Stimulated activated naive CD4-positive, alpha-beta T cell treated with Interleukin-2 at 50 U/mL for 16 hours (primary cell): ENCODE results near the gene FOXP3.

Source experiments
- DNase-seq: peaks from one replicate; lab custom pipeline; 2025; lab: John Stamatoyannopoulos, UW

FOXP3 gene

GRCh38 chrX:49214416-49214815 lies 50.1 kb downstream of the FOXP3 start:
- no peak for DNase-seq

GRCh38 chrX:49212861-49213260 lies 51.6 kb downstream of the FOXP3 start:
- DNase-seq = no peak

GRCh38 chrX:49212209-49212608 lies 52.3 kb downstream of the FOXP3 start:
- DNase-seq = no peak

- DNase-seq = no peak
These were observed 53.4 kb downstream of the FOXP3 start for GRCh38 chrX:49211074-49211473.

- DNase-seq = no peak
These were observed 54.1 kb downstream of the FOXP3 start for GRCh38 chrX:49210406-49210805.

GRCh38 chrX:49209434-49210251 lies 54.9 kb downstream of the FOXP3 start:
- DNase-seq = no peak

GRCh38 chrX:49208399-49208798 lies 56.1 kb downstream of the FOXP3 start:
- DNase-seq = no peak

- DNase-seq = no peak
These were observed 58.0 kb downstream of the FOXP3 start for GRCh38 chrX:49206543-49206942.

- DNase-seq = no peak
These were observed 59.1 kb downstream of the FOXP3 start for GRCh38 chrX:49205443-49205842.

- no peak for DNase-seq
These were observed 59.8 kb downstream of the FOXP3 start for GRCh38 chrX:49204709-49205108.

- DNase-seq = no peak
These were observed 60.5 kb downstream of the FOXP3 start for GRCh38 chrX:49204017-49204416.

GRCh38 chrX:49203536-49203935 lies 61.0 kb downstream of the FOXP3 start:
- DNase-seq = no peak

GRCh38 chrX:49202022-49202421 lies 62.5 kb downstream of the FOXP3 start:
- DNase-seq = no peak
